ENCODE results near the gene MROH2B.

- TF ChIP-seq CTCF (IDR thresholded peaks at IDR 0.05): no peak
- no peak for TF ChIP-seq POLR2A (IDR thresholded peaks at IDR 0.05)
- no peak for TF ChIP-seq POLR2AphosphoS5 (IDR thresholded peaks at IDR 0.05)
- no peak for TF ChIP-seq EP300 (IDR thresholded peaks at IDR 0.05)
These were observed 98.7 kb downstream of the MROH2B start for GRCh38 chr5:40972434-40972833.

Data from sigmoid colon (tissue), 4 donors.